A549 (cell line): ENCODE results near the gene SFI1.

Experiments
- CTCF ChIP-seq: fragments of >200 bp; sonication (Bioruptor Twin); formaldehyde crosslinking; IDR thresholded peaks from 3 replicates; pipeline ENCODE4 v1.5.1; 2016
- MAFK ChIP-seq: fragments of 450-650 bp; IDR thresholded peaks from 2 replicates; pipeline ENCODE4 v1.6.1; 2014; ENCODE audit not compliant: partially characterized antibody
- MYC ChIP-seq: IDR thresholded peaks from 2 replicates; pipeline ENCODE4 v1.6.1; 2012; ENCODE audit warnings: mild to moderate bottlenecking, inconsistent platforms, low read length, improper control_type of control experiment, borderline replicate concordance
- POLR2A ChIP-seq: IDR thresholded peaks from 2 replicates; pipeline ENCODE4 v1.6.1; 2012; ENCODE audit warnings: mild to moderate bottlenecking, low read length
- REST ChIP-seq: fragments of 200-600 bp; sonication (generic); IDR thresholded peaks from 2 replicates; pipeline ENCODE4 v1.6.1; 2016; ENCODE audit warnings: antibody characterized with exemption, mild to moderate bottlenecking, moderate library complexity
- ZC3H11A ChIP-seq: fragments of 450-650 bp; IDR thresholded peaks from 2 replicates; pipeline ENCODE4 v1.6.1; 2014; ENCODE audit warnings: antibody characterized with exemption, mild to moderate bottlenecking

DNA sequence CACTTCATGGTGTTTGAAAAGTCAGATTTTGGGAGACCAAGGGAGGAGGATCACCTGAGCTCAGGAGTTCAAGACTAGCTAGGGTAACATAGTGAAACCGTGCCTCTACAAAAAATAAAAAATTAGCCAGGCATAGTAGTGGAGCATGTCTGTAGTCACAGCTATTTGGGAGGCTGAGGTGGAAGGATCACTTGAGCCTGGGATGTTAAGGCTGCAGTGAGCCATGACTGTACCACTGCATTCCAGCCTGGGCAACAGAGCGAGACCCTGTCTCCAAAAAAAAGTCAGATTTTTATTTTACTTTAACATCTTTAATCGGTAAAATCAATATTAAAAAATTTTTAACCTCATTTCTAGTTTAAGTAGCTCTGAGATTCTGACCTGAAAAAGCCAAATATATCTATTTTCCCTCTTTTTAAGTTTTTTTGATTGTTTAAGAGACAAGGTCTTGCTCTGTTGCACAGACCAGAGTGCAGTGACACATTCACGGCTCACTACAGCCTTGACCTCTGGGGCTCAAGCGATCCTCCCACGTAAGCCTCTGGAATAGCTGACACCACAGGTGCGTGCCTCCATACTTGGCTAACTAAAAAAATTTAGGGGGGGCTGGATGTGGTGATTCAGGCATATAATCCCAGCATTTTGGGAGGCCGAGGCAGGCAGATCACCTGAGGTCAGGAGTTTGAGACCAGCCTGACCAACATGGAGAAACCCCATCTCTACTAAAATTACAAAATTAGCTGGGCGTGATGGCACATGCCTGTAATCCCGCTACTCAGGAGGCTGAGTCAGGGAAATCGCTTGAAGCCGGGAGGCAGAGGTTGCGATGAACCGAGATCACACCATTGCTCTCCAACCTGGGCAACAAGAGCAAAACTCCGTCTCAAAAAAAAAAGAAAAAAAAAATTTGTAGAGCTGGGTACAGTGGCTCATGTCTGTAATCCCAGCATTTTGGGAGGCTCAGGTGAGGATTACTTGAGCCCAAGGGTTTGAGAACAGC, 48.4 kb downstream of the SFI1 start:
- no peak for TF ChIP-seq CTCF
- TF ChIP-seq MYC: no peak
- TF ChIP-seq POLR2A: no peak
- TF ChIP-seq MAFK: no peak
- no peak for TF ChIP-seq ZC3H11A
- TF ChIP-seq REST: no peak
